Left ventricle myocardium inferior (tissue), 1 donor: ENCODE measurements around the gene KLRF1. TPM values are rescaled to one million over a fixed set of nuclear protein-coding genes. Genes with fewer than 3 reads are reported as not detected.

Source experiments
- DNase-seq: peaks from one replicate; pipeline ENCODE4 v3.0.0-alpha.2; 2020
- H3K27ac ChIP-seq: fragments of 200-600 bp; replicated peaks from 2 replicates; pipeline ENCODE4 v1.8.0; 2021
- H3K27me3 ChIP-seq: fragments of 200-600 bp; 2 replicates; pipeline ENCODE4 v1.8.0; 2021; ENCODE audit warnings: low read depth
- H3K36me3 ChIP-seq: fragments of 200-600 bp; 2 replicates; pipeline ENCODE4 v1.8.0; 2021
- H3K4me1 ChIP-seq: fragments of 200-600 bp; 2 replicates; pipeline ENCODE4 v1.8.0; 2021
- H3K4me3 ChIP-seq: fragments of 200-600 bp; 2 replicates; pipeline ENCODE4 v1.8.0; 2021; ENCODE audit warnings: mild to moderate bottlenecking, moderate library complexity
- H3K9me3 ChIP-seq: fragments of 200-600 bp; replicated peaks from 2 replicates; pipeline ENCODE4 v1.8.0; 2021
- intact Hi-C: fragments of 100-400 bp; cut with micrococcal nuclease; formaldehyde crosslinking; loops from one replicate; pipeline ENCODE4 v1.11.0; 2022
- total RNA-seq: library from RNA; stranded (reverse); fragmentation: NEBNext Ultra II Directional; extraction: Animal tissue kit (Norgen Biotek cat#: 25700); gene quantifications from one replicate; pipeline ENCODE4 v1.2.1, GENCODE V29; 2021
- TF ChIP-seq, protein P1 (sequence below): fragments of 200-600 bp; IDR thresholded peaks from 2 replicates; pipeline ENCODE4 v1.8.0; 2021; ENCODE audit warnings: antibody characterized with exemption, mild to moderate bottlenecking, borderline replicate concordance
- donor health status: DM: no; HTN: yes; CAD: no; lungs with severe emphysema.

Gene KLRF1
- total RNA-seq, 1 donor from 2014 or later, result not detected

DNA sequence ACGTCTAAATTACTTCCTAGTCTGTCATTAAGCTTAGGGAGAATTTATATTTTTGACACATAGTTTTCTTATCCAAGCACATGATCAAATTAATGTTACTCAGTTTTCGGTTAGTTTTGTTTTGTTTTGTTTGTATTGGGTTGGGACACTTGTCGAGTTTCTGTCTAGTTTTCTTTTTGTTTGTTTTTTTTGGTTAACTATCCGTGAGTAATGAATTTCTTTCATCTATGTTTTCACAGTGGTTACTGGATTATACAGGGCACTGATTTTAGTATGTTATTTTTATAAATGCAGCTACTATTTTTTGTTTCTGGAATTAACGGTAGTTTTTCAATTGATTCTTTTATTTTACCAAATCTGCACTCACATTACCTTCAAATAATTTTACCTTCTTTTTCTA lies 2.7 kb downstream of the KLRF1 start:
- Histone ChIP-seq H3K27ac (no peak overlapping the region), H3K4me1 (no peaks in the 10 kb centered on the region), H3K4me3 (no peak overlapping the region), H3K9me3 (peaks cover 3% of the 10 kb centered on the region), H3K36me3 (no peaks in the 10 kb centered on the region), H3K27me3 (no peaks in the 10 kb centered on the region)
- no peak for DNase-seq
- TF ChIP-seq, protein P1, sequence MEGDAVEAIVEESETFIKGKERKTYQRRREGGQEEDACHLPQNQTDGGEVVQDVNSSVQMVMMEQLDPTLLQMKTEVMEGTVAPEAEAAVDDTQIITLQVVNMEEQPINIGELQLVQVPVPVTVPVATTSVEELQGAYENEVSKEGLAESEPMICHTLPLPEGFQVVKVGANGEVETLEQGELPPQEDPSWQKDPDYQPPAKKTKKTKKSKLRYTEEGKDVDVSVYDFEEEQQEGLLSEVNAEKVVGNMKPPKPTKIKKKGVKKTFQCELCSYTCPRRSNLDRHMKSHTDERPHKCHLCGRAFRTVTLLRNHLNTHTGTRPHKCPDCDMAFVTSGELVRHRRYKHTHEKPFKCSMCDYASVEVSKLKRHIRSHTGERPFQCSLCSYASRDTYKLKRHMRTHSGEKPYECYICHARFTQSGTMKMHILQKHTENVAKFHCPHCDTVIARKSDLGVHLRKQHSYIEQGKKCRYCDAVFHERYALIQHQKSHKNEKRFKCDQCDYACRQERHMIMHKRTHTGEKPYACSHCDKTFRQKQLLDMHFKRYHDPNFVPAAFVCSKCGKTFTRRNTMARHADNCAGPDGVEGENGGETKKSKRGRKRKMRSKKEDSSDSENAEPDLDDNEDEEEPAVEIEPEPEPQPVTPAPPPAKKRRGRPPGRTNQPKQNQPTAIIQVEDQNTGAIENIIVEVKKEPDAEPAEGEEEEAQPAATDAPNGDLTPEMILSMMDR, result no peak
- intact Hi-C loops, result loop anchor here (5.0 kb wide), 1 partner anchor 77 kb away; no protein-coding TSS in a partner anchor

DNA sequence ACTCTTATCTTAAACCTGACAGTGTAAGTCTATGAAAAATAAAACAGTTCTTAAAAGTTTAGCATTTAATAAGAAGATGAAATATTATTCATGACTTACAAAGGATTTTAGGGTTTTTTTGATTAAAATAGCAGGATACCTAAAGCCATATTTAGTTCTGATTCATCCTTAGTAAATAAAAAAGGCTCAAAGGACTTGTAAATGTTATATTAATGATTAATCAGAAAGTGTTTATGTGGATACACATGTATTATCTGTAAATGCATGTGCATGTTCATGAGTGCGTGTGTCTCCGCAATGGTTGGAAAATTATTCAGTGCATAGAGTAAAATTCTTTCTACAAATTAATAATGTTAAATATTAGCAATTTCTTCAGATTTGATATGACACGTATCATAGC lies 4.4 kb downstream of the KLRF1 start:
- intact Hi-C loops, result no loop called here
- no peaks in the 10 kb centered on the region for H3K27me3 ChIP-seq
- H3K4me3 ChIP-seq, result no peak overlapping the region
- DNase-seq, result no peak
- H3K27ac ChIP-seq, result no peak overlapping the region
- no peaks in the 10 kb centered on the region for H3K36me3 ChIP-seq
- H3K9me3 ChIP-seq, result no peaks in the 10 kb centered on the region
- TF ChIP-seq, protein P1, result no peak
- H3K4me1 ChIP-seq, result no peaks in the 10 kb centered on the region

DNA sequence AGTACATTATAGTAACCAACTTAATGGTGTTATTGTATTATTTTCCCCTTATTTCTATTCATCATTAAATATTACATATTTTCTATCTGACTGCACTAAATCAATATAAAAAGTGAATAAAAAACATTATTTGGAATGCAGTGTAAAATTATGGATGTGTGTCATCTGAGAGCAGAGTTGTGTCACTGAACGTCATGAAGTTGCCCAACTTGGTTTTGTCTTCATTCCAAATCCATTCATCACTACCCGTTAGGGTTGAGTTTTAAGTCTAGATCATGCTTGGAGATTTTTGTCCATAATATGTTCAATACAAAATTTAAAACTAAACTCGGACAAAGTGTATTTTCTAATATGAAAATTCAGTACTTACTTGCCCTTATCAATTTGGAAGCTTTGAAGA lies 16.1 kb downstream of the KLRF1 start:
- Histone ChIP-seq H3K36me3 (no peaks in the 10 kb centered on the region), H3K27ac (no peak overlapping the region), H3K4me3 (no peak overlapping the region), H3K27me3 (no peaks in the 10 kb centered on the region), H3K4me1 (no peaks in the 10 kb centered on the region), H3K9me3 (peaks cover 36% of the 10 kb centered on the region)
- TF ChIP-seq, protein P1, result no peak
- DNase-seq, result no peak
- intact Hi-C loops, result no loop called here

DNA sequence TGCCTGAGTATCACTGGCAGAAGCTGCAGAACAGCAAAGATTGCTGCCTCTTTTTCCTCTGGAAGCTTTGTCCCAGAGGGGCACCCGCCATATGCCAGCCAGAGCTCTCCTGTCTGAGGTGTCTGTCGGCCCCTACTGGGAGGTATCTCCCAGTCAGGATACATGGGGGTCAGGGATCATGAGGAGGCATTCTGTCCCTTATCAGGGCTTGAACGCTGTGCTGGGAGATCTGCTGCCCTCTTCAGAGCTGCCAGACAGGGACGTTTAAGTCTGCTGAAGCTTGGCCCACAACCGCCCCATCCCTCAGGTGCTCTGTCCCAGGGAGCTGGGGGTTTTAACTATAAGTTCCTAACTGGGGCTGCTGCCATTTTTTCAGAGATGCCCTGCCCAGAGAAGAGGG lies 21.6 kb downstream of the KLRF1 start:
- H3K27me3 ChIP-seq, result no peaks in the 10 kb centered on the region
- no peak overlapping the region for H3K27ac ChIP-seq
- peaks cover 53% of the 10 kb centered on the region for H3K9me3 ChIP-seq
- peaks cover 23% of the 10 kb centered on the region for H3K36me3 ChIP-seq
- TF ChIP-seq, protein P1, result no peak
- no peak for DNase-seq
- no peak overlapping the region for H3K4me3 ChIP-seq
- no peaks in the 10 kb centered on the region for H3K4me1 ChIP-seq
- intact Hi-C loops, result no loop called here

DNA sequence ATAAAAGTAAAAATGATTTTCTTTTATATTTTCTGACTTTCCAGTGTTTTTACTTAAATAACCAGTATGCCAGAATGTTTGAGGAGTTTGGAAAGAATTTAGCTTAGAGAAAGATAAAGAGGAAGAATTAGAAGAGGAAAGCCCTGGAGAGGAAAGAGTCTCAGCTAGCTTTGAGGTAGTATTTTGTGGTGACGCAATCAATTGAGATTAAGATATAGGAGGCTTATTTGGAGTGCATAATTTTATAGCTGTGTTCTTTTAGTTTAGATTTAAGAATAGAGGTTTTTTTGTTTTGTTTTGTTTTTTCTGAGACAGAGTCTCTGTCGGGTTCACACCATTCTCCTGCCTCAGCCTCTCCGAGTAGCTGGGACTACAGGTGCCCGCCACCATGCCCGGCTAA lies 23.8 kb downstream of the KLRF1 start:
- H3K27me3 ChIP-seq, result no peaks in the 10 kb centered on the region
- TF ChIP-seq, protein P1, result no peak
- intact Hi-C loops, result no loop called here
- no peak overlapping the region for H3K27ac ChIP-seq
- H3K36me3 ChIP-seq, result peaks cover 33% of the 10 kb centered on the region
- no peak for DNase-seq
- H3K9me3 ChIP-seq, result peaks cover 40% of the 10 kb centered on the region
- no peaks in the 10 kb centered on the region for H3K4me1 ChIP-seq
- H3K4me3 ChIP-seq, result no peak overlapping the region

DNA sequence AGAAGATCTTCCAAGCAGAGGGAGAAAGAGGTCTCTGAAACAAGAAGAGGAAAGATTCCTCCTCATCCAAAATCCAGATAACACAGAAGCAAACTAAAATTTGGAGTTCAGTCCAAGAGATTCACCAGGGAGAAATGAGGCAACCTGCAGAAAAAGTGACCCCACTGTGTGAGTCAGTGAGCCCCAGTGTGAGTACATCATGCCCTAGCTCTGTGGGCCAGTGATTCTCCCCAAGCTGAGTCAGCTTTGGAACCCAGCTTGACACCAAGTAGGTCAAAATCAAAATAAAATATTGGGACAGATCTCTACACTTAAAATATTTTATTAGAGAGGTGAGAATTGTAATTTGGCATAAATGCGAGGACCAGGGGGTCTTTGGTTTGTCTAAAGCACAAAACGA lies 24.6 kb downstream of the KLRF1 start:
- H3K4me3 ChIP-seq, result no peak overlapping the region
- no peaks in the 10 kb centered on the region for H3K4me1 ChIP-seq
- H3K27ac ChIP-seq, result no peak overlapping the region
- TF ChIP-seq, protein P1, result no peak
- no peaks in the 10 kb centered on the region for H3K27me3 ChIP-seq
- peaks cover 40% of the 10 kb centered on the region for H3K36me3 ChIP-seq
- peaks cover 32% of the 10 kb centered on the region for H3K9me3 ChIP-seq
- DNase-seq, result no peak
- intact Hi-C loops, result no loop called here
